Vagina (tissue), 2 donors: ENCODE data around the gene NDUFV3. TPM values are rescaled to one million over a fixed set of nuclear protein-coding genes. Genes with fewer than 3 reads are reported as not detected.
"Not testable (repeated sequence)": the region's sequence is repeated elsewhere in the genome, so short reads cannot be mapped to it uniquely, and the experiment has no call there.

Experiments used
- DNase-seq, 2 donors: peaks; one replicate each; pipeline ENCODE4 v3.0.0-alpha.2; 2017; ENCODE audit errors: extremely low spot score in 2 of 2
- H3K27ac ChIP-seq: fragments of 200-600 bp; sonication (generic); one replicate; pipeline ENCODE4 v1.5.1; 2019
- H3K27me3 ChIP-seq: fragments of 200-600 bp; sonication (generic); one replicate; pipeline ENCODE4 v1.5.1; 2019
- H3K36me3 ChIP-seq, 2 donors: fragments of 200-600 bp; sonication (generic); one replicate each; pipeline ENCODE4 v1.5.1; 2017 to 2019
- H3K4me1 ChIP-seq: fragments of 200-600 bp; sonication (generic); one replicate; pipeline ENCODE4 v1.5.1; 2019
- H3K4me3 ChIP-seq, 2 donors: fragments of 200-600 bp; sonication (generic); 1 replicate in 1 of 2; 2 replicates in 1 of 2; pipeline ENCODE4 v1.5.1; 2016 to 2019
- H3K9me3 ChIP-seq: fragments of 200-600 bp; sonication (generic); one replicate; pipeline ENCODE4 v1.5.1; 2019
- CTCF ChIP-seq, 3 experiments: fragments of 450-650 bp in 2 of 3; fragments of 200-600 bp in 1 of 3; sonication (generic) in 1 of 3; IDR thresholded peaks; one replicate each; pipeline ENCODE4 v1.5.1; 2017 to 2019; ENCODE audit warnings: antibody characterized with exemption in 3 of 3, mild to moderate bottlenecking in 2 of 3, moderate library complexity in 2 of 3
- POLR2A ChIP-seq, 2 donors: fragments of 450-650 bp; IDR thresholded peaks; one replicate each; pipeline ENCODE4 v1.6.1; 2017; ENCODE audit warnings: antibody characterized with exemption in 2 of 2, mild to moderate bottlenecking in 2 of 2, moderate library complexity in 2 of 2
- POLR2AphosphoS5 ChIP-seq, 2 donors: sonication (generic); formaldehyde crosslinking; IDR thresholded peaks; one replicate each; pipeline ENCODE4 v1.9.0; 2017; ENCODE audit warnings: antibody characterized with exemption in 2 of 2, mild to moderate bottlenecking in 2 of 2, low read depth in 1 of 2; ENCODE audit not compliant: insufficient read depth in 1 of 2
- intact Hi-C: fragments of 100-400 bp; cut with DNase I; formaldehyde crosslinking; loops from one replicate; pipeline ENCODE4 v1.15.1; 2023
- total RNA-seq: library from RNA; depleted of rRNA; stranded (reverse); fragments of >200 nt; gene quantifications from one replicate; pipeline ENCODE4 v1.2.3, GENCODE V29; 2016

Gene NDUFV3
- total RNA-seq, 1 donor from 2014 or later = 48.4 TPM

GRCh38 chr21:42942244-42942643, 49.1 kb downstream of the NDUFV3 start:
- Histone ChIP-seq H3K27ac (no peak overlapping the region), H3K36me3 (no peaks in the 10 kb centered on the region), H3K4me3 (no peak overlapping the region), H3K4me1 (peaks cover 18% of the 10 kb centered on the region), H3K27me3 (no peaks in the 10 kb centered on the region), H3K9me3 (no peaks in the 10 kb centered on the region)
- intact Hi-C loops = no loop called here
- TF ChIP-seq POLR2AphosphoS5 (IDR thresholded peaks at IDR 0.05; ENCODE audit: insufficient read depth in 1 of 2, low read depth in 1 of 2) (no peak), CTCF (IDR thresholded peaks at IDR 0.05) (no peak), POLR2A (IDR thresholded peaks at IDR 0.05) (no peak)
- DNase-seq = no peak

- H3K9me3 ChIP-seq, H3K27me3 ChIP-seq, H3K36me3 ChIP-seq, intact Hi-C loops, H3K4me3 ChIP-seq, DNase-seq, H3K4me1 ChIP-seq, H3K27ac ChIP-seq: not testable (repeated sequence)
- TF ChIP-seq POLR2AphosphoS5 (IDR thresholded peaks at IDR 0.05; ENCODE audit: insufficient read depth in 1 of 2, low read depth in 1 of 2) = peak in 1 of 2 donors; percentile 11
Observed at GRCh38 chr21:42949094-42949755, 56.1 kb downstream of the NDUFV3 start.

- intact Hi-C loops, DNase-seq, H3K4me1 ChIP-seq, H3K36me3 ChIP-seq, H3K27ac ChIP-seq, H3K9me3 ChIP-seq, H3K27me3 ChIP-seq, H3K4me3 ChIP-seq: not testable (repeated sequence)
Observed at GRCh38 chr21:42951193-42951592, 58.1 kb downstream of the NDUFV3 start.

- intact Hi-C loops = no loop called here
- no peak for DNase-seq
- no peaks in the 10 kb centered on the region for H3K9me3 ChIP-seq
Observed at GRCh38 chr21:42956824-42957630, 63.9 kb downstream of the NDUFV3 start.

GRCh38 chr21:42958122-42958521, 65.0 kb downstream of the NDUFV3 start:
- H3K27ac ChIP-seq, H3K36me3 ChIP-seq, H3K4me1 ChIP-seq, H3K4me3 ChIP-seq, H3K9me3 ChIP-seq, DNase-seq, intact Hi-C loops, H3K27me3 ChIP-seq: not testable (repeated sequence)

More at GRCh38 chr21:42956824-42957630, 63.9 kb downstream of the NDUFV3 start:
- TF ChIP-seq POLR2A (IDR thresholded peaks at IDR 0.05) = no peak
- TF ChIP-seq CTCF (IDR thresholded peaks at IDR 0.05) = no peak
- no peak for TF ChIP-seq POLR2AphosphoS5 (IDR thresholded peaks at IDR 0.05; ENCODE audit: insufficient read depth in 1 of 2, low read depth in 1 of 2)
- Histone ChIP-seq H3K27ac (no peak overlapping the region), H3K36me3 (no peaks in the 10 kb centered on the region), H3K4me3 (no peak overlapping the region), H3K4me1 (no peaks in the 10 kb centered on the region), H3K27me3 (no peaks in the 10 kb centered on the region)

- no peak for DNase-seq
- no peak overlapping the region for H3K27ac ChIP-seq
- intact Hi-C loops = no loop called here
- H3K27me3 ChIP-seq = no peaks in the 10 kb centered on the region
- H3K4me1 ChIP-seq = no peaks in the 10 kb centered on the region
- TF ChIP-seq POLR2AphosphoS5 (IDR thresholded peaks at IDR 0.05; ENCODE audit: insufficient read depth in 1 of 2, low read depth in 1 of 2) = no peak
- TF ChIP-seq POLR2A (IDR thresholded peaks at IDR 0.05) = no peak
- TF ChIP-seq CTCF (IDR thresholded peaks at IDR 0.05) = no peak
- H3K36me3 ChIP-seq = no peaks in the 10 kb centered on the region
- no peak overlapping the region for H3K4me3 ChIP-seq
- H3K9me3 ChIP-seq = no peaks in the 10 kb centered on the region
Observed at GRCh38 chr21:42959728-42960127, 66.6 kb downstream of the NDUFV3 start.
